WTC11 (cell line): ENCODE measurements around the gene SLC9A9. TPM values are rescaled to one million over a fixed set of nuclear protein-coding genes. Genes with fewer than 3 reads are reported as not detected.

Source experiments
- ATAC-seq: fragments of 200-7000 bp; cut with Tn5 transposase; 2 replicates; pipeline ENCODE4 v1.10.0; 2021; ENCODE audit warnings: mild to moderate bottlenecking, moderate library complexity
- CTCF ChIA-PET: fragments of 300-600 bp; sonication (Branson Sonifier 250); formaldehyde crosslinking; loops from one replicate; lab custom pipeline; 2021; ENCODE audit warnings: antibody characterized with exemption; lab: Charles Lee
- POLR2A ChIA-PET: fragments of 350-600 bp; sonication (Branson Sonifier 250); formaldehyde crosslinking; loops from one replicate; lab custom pipeline; 2021; ENCODE audit warnings: antibody characterized with exemption; lab: Charles Lee
- DNase-seq: peaks from one replicate; pipeline ENCODE4 v3.0.0; 2021; ENCODE audit warnings: low spot score
- H3K27ac Mint-ChIP-seq: 2 replicates; pipeline ENCODE4 v1.8.0; 2021; ENCODE audit warnings: mixed read lengths
- H3K27me3 Mint-ChIP-seq: 2 replicates; pipeline ENCODE4 v1.8.0; 2021; ENCODE audit warnings: low read depth, mild to moderate bottlenecking, moderate library complexity, mixed read lengths
- H3K36me3 Mint-ChIP-seq: 2 replicates; pipeline ENCODE4 v1.8.0; 2021; ENCODE audit warnings: mixed read lengths
- H3K4me1 Mint-ChIP-seq: 2 replicates; pipeline ENCODE4 v1.8.0; 2022; ENCODE audit warnings: mixed read lengths
- H3K4me3 Mint-ChIP-seq: 2 replicates; pipeline ENCODE4 v1.8.0; 2021; ENCODE audit warnings: mild to moderate bottlenecking, moderate library complexity, mixed read lengths
- H3K9me3 Mint-ChIP-seq: 2 replicates; pipeline ENCODE4 v1.8.0; 2021; ENCODE audit warnings: mixed read lengths
- AFF4 ChIP-seq: sonication (generic); formaldehyde crosslinking; IDR thresholded peaks from 2 replicates; pipeline ENCODE4 v1.8.1; 2023; ENCODE audit warnings: mild to moderate bottlenecking, missing genetic modification reagents, borderline replicate concordance
- CREB1 ChIP-seq: sonication (generic); formaldehyde crosslinking; IDR thresholded peaks from 2 replicates; pipeline ENCODE4 v1.8.0; 2023; ENCODE audit warnings: mild to moderate bottlenecking, missing genetic modification reagents
- ETV6 ChIP-seq: sonication (generic); formaldehyde crosslinking; IDR thresholded peaks from 2 replicates; pipeline ENCODE4 v1.8.1; 2022; ENCODE audit warnings: mild to moderate bottlenecking, missing genetic modification reagents
- GABPB1 ChIP-seq: sonication (generic); formaldehyde crosslinking; IDR thresholded peaks from 2 replicates; pipeline ENCODE4 v1.8.1; 2023; ENCODE audit warnings: mild to moderate bottlenecking, missing genetic modification reagents
- GTF2I ChIP-seq: fragments of 250-450 bp; sonication (Bioruptor Pico); conservative IDR thresholded peaks from 2 replicates; pipeline ENCODE4 v1.4.0; 2021; ENCODE audit warnings: mild to moderate bottlenecking
- IRF1 ChIP-seq: sonication (generic); formaldehyde crosslinking; IDR thresholded peaks from 2 replicates; pipeline ENCODE4 v1.8.0; 2023; ENCODE audit warnings: missing genetic modification reagents
- IRF2 ChIP-seq: sonication (generic); formaldehyde crosslinking; IDR thresholded peaks from 2 replicates; pipeline ENCODE4 v1.8.0; 2022; ENCODE audit warnings: low read depth, missing genetic modification reagents, borderline replicate concordance
- JUN ChIP-seq: sonication (generic); formaldehyde crosslinking; IDR thresholded peaks from 2 replicates; pipeline ENCODE4 v1.8.0; 2023; ENCODE audit warnings: mild to moderate bottlenecking, missing genetic modification reagents
- MAX ChIP-seq: sonication (generic); formaldehyde crosslinking; IDR thresholded peaks from 2 replicates; pipeline ENCODE4 v1.8.0; 2022; ENCODE audit warnings: mild to moderate bottlenecking, missing genetic modification reagents
- MXD4 ChIP-seq: fragments of 250-450 bp; sonication (Bioruptor Pico); IDR thresholded peaks from 2 replicates; pipeline ENCODE4 v1.8.0; 2021; ENCODE audit warnings: mild to moderate bottlenecking, moderate library complexity, borderline replicate concordance
- NR1H2 ChIP-seq: sonication (generic); formaldehyde crosslinking; IDR thresholded peaks from 2 replicates; pipeline ENCODE4 v1.9.0; 2021; ENCODE audit warnings: mild to moderate bottlenecking, moderate library complexity, missing genetic modification reagents
- PRRX2 ChIP-seq: fragments of 250-450 bp; sonication (Bioruptor Pico); IDR thresholded peaks from 2 replicates; pipeline ENCODE4 v1.8.0; 2021; ENCODE audit warnings: mild to moderate bottlenecking
- SMAD4 ChIP-seq: sonication (generic); formaldehyde crosslinking; IDR thresholded peaks from 2 replicates; pipeline ENCODE4 v1.8.0; 2022; ENCODE audit warnings: mild to moderate bottlenecking, missing genetic modification reagents
- ZBTB43 ChIP-seq: sonication (generic); formaldehyde crosslinking; IDR thresholded peaks from 2 replicates; pipeline ENCODE4 v1.8.1; 2023; ENCODE audit warnings: mild to moderate bottlenecking, missing genetic modification reagents
- ZMAT4 ChIP-seq: fragments of 250-450 bp; sonication (Bioruptor Pico); IDR thresholded peaks from 2 replicates; pipeline ENCODE4 v1.9.0; 2021; ENCODE audit warnings: mild to moderate bottlenecking
- ZNF416 ChIP-seq: fragments of 250-450 bp; sonication (Bioruptor Pico); IDR thresholded peaks from 2 replicates; pipeline ENCODE4 v1.9.0; 2021; ENCODE audit warnings: mild to moderate bottlenecking, inconsistent platforms
- total RNA-seq: library from RNA; stranded (reverse); gene quantifications from 3 replicates; pipeline ENCODE4 v1.2.3, GENCODE V29; 2021
- TF ChIP-seq, protein P1 (sequence below): fragments of 250-450 bp; sonication (Bioruptor Pico); IDR thresholded peaks from 2 replicates; pipeline ENCODE4 v1.9.0; 2021; ENCODE audit warnings: moderate library complexity, mild to moderate bottlenecking, inconsistent platforms, borderline replicate concordance
- TF ChIP-seq, protein P2 (sequence below): sonication (generic); formaldehyde crosslinking; IDR thresholded peaks from 2 replicates; pipeline ENCODE4 v1.8.0; 2022; ENCODE audit warnings: mild to moderate bottlenecking, missing genetic modification reagents
- TF ChIP-seq, protein P3 (sequence below): sonication (generic); formaldehyde crosslinking; IDR thresholded peaks from 2 replicates; pipeline ENCODE4 v1.8.0; 2022; ENCODE audit warnings: missing genetic modification reagents

The SLC9A9 gene
- total RNA-seq, 1 experiment from 2014 or later: 1.2 TPM

- CTCF ChIA-PET: no interaction called here
- Mint-ChIP-seq H3K4me3 (no peak overlapping the region), H3K9me3 (no peaks in the 10 kb centered on the region), H3K27ac (no peak overlapping the region), H3K27me3 (no peaks in the 10 kb centered on the region), H3K36me3 (no peaks in the 10 kb centered on the region), H3K4me1 (no peaks in the 10 kb centered on the region)
- TF ChIP-seq, protein P1, sequence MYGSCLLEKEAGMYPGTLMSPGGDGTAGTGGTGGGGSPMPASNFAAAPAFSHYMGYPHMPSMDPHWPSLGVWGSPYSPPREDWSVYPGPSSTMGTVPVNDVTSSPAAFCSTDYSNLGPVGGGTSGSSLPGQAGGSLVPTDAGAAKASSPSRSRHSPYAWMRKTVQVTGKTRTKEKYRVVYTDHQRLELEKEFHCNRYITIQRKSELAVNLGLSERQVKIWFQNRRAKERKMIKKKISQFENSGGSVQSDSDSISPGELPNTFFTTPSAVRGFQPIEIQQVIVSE (CRISPR knock-in tag): no peak
- TF ChIP-seq GTF2I (CRISPR knock-in tag) (no peak), IRF2 (CRISPR knock-in tag) (no peak), ZBTB43 (CRISPR knock-in tag) (no peak), MAX (no peak), NR1H2 (CRISPR knock-in tag) (no peak), ZNF416 (no peak), JUN (CRISPR knock-in tag) (no peak), ETV6 (no peak), SMAD4 (CRISPR knock-in tag) (no peak), ZMAT4 (CRISPR knock-in tag) (no peak), MXD4 (CRISPR knock-in tag) (no peak), CREB1 (CRISPR knock-in tag) (no peak), GABPB1 (CRISPR knock-in tag) (no peak), IRF1 (CRISPR knock-in tag) (no peak), AFF4 (no peak), PRRX2 (no peak)
- TF ChIP-seq, protein P2, sequence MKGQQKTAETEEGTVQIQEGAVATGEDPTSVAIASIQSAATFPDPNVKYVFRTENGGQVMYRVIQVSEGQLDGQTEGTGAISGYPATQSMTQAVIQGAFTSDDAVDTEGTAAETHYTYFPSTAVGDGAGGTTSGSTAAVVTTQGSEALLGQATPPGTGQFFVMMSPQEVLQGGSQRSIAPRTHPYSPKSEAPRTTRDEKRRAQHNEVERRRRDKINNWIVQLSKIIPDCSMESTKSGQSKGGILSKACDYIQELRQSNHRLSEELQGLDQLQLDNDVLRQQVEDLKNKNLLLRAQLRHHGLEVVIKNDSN (CRISPR knock-in tag): no peak
- TF ChIP-seq, protein P3, sequence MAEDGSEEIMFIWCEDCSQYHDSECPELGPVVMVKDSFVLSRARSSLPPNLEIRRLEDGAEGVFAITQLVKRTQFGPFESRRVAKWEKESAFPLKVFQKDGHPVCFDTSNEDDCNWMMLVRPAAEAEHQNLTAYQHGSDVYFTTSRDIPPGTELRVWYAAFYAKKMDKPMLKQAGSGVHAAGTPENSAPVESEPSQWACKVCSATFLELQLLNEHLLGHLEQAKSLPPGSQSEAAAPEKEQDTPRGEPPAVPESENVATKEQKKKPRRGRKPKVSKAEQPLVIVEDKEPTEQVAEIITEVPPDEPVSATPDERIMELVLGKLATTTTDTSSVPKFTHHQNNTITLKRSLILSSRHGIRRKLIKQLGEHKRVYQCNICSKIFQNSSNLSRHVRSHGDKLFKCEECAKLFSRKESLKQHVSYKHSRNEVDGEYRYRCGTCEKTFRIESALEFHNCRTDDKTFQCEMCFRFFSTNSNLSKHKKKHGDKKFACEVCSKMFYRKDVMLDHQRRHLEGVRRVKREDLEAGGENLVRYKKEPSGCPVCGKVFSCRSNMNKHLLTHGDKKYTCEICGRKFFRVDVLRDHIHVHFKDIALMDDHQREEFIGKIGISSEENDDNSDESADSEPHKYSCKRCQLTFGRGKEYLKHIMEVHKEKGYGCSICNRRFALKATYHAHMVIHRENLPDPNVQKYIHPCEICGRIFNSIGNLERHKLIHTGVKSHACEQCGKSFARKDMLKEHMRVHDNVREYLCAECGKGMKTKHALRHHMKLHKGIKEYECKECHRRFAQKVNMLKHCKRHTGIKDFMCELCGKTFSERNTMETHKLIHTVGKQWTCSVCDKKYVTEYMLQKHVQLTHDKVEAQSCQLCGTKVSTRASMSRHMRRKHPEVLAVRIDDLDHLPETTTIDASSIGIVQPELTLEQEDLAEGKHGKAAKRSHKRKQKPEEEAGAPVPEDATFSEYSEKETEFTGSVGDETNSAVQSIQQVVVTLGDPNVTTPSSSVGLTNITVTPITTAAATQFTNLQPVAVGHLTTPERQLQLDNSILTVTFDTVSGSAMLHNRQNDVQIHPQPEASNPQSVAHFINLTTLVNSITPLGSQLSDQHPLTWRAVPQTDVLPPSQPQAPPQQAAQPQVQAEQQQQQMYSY (CRISPR knock-in tag): no peak
- ATAC-seq: no peak
- POLR2A ChIA-PET: no interaction called here
- no peak for DNase-seq
These were observed 337.7 kb downstream of the SLC9A9 start for GRCh38 chr3:143510601-143511000.
